ENCODE data around the gene AP4B1. TPM values are rescaled to one million over a fixed set of nuclear protein-coding genes. Genes with fewer than 3 reads are reported as not detected.

AP4B1 gene
- total RNA-seq, 1 experiment from 2014 or later, result 11.1 TPM

DNA sequence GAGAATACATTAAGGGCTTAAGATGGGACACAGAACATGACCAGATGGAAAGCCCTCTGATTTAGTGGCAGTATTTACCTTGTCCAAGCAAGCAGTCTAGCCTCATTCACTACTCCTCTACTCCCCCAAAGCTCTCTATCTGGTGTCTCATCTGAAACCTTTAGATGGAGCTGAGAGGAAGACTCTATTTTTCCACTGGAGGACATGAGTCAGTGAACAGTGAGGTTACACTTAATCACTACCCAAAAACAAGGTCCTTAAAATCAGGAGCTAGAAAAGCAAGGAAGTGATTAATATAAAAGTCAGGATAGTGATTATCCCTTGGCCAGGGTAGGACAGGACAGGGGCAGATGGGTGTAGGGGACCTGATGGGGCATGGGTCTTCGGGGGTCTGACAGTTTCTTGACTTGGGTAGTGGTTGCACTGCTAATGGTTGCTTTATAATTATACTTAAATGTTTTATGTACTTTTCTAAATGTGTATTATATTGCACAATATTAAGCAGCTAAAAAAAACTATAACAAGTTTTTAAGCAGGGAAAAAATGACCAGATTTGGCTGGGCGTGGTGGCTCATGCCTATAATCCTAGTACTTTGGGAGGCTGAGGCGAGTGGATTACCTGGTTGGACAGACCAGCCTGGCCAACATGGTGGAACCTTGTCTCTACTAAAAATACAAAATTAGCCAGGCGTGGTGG, 36.1 kb downstream of the AP4B1 start:
- intact Hi-C loops (cut with micrococcal nuclease), result no loop called here
- Histone ChIP-seq H3K36me3 (ENCODE audit: control insufficient read depth in 1 of 2, insufficient read depth in 2 of 2, low read length in 2 of 2) (no peaks in the 10 kb centered on the region), H3K27me3 (ENCODE audit: insufficient read depth, low read length) (no peaks in the 10 kb centered on the region), H2AFZ (ENCODE audit: low read depth, low read length, poor library complexity, severe bottlenecking) (peak overlapping the region; percentile 14), H3K4me3 (replicated peaks in 1 of 2; ENCODE audit: low read depth in 1 of 2, low read length in 2 of 2) (no peak overlapping the region), H3K79me2 (ENCODE audit: insufficient read depth, low read length) (no peaks in the 10 kb centered on the region), H3K9me3 (ENCODE audit: control insufficient read depth in 1 of 2, insufficient read depth in 1 of 2, low read depth in 1 of 2, low read length in 2 of 2) (no peaks in the 10 kb centered on the region), H4K20me1 (ENCODE audit: insufficient read depth) (no peaks in the 10 kb centered on the region), H3K9me2 (ENCODE audit: insufficient read depth) (no peaks in the 10 kb centered on the region), H3K4me2 (ENCODE audit: low read length) (no peak overlapping the region), H3K9ac (ENCODE audit: low read length) (no peak overlapping the region), H3K27ac (ENCODE audit: low read depth, low read length) (no peak overlapping the region), H3K4me1 (ENCODE audit: control insufficient read depth in 1 of 2, insufficient read depth in 2 of 2, low read length in 2 of 2) (no peaks in the 10 kb centered on the region)
- BruUV-seq (replicated peaks), result no TSS peak
- POLR2A ChIA-PET, result interaction anchor here (0.5 kb wide), 1 partner anchor 8 kb away, joined by 3 read pairs; no protein-coding TSS in a partner anchor
- ATAC-seq (no peak), DNase-seq (ENCODE audit: low read depth, low spot score) (no peak)
- RAD21 ChIA-PET (ENCODE audit: low non-redundant PET in 1 of 2, low total read pairs in 2 of 2, uncharacterized antibody in 2 of 2, unreplicated experiment in 2 of 2), result no interaction called here
- TF ChIP-seq FOSL1 (IDR thresholded peaks at IDR 0.05; ENCODE audit: low read depth) (peak; percentile 57; the same call in 1 of the 2 replicates), CEBPB (IDR thresholded peaks at IDR 0.05; ENCODE audit: low read depth) (no peak), SP1 (IDR thresholded peaks at IDR 0.05; ENCODE audit: low read depth) (peak; percentile 21; the same call in 1 of the 2 replicates), JUND (IDR thresholded peaks at IDR 0.05) (peak; percentile 35; the same call in 1 of the 2 replicates)
- CTCF ChIA-PET, result no interaction called here

GRCh38 chr1:113861641-113862040, 43.0 kb downstream of the AP4B1 start:
- Histone ChIP-seq H3K4me3 (replicated peaks in 1 of 2; ENCODE audit: low read depth in 1 of 2, low read length in 2 of 2) (no peak overlapping the region), H3K9ac (ENCODE audit: low read length) (no peak overlapping the region), H3K4me1 (ENCODE audit: control insufficient read depth in 1 of 2, insufficient read depth in 2 of 2, low read length in 2 of 2) (peaks cover 0 to 6% of the 10 kb centered on the region in 2 experiments; a peak in 1 of 4 replicates), H3K9me3 (ENCODE audit: control insufficient read depth in 1 of 2, insufficient read depth in 1 of 2, low read depth in 1 of 2, low read length in 2 of 2) (no peaks in the 10 kb centered on the region), H3K79me2 (ENCODE audit: insufficient read depth, low read length) (no peaks in the 10 kb centered on the region), H3K4me2 (ENCODE audit: low read length) (no peak overlapping the region), H3K9me2 (ENCODE audit: insufficient read depth) (no peaks in the 10 kb centered on the region), H3K27me3 (ENCODE audit: insufficient read depth, low read length) (no peaks in the 10 kb centered on the region), H4K20me1 (ENCODE audit: insufficient read depth) (no peaks in the 10 kb centered on the region), H2AFZ (ENCODE audit: low read depth, low read length, poor library complexity, severe bottlenecking) (no peak overlapping the region), H3K36me3 (ENCODE audit: control insufficient read depth in 1 of 2, insufficient read depth in 2 of 2, low read length in 2 of 2) (no peaks in the 10 kb centered on the region), H3K27ac (ENCODE audit: low read depth, low read length) (no peak overlapping the region)
- intact Hi-C loops (cut with micrococcal nuclease), result no loop called here
- no TSS peak for BruUV-seq (replicated peaks)
- no peak for ATAC-seq
- CTCF ChIA-PET, result no interaction called here
- DNase-seq (ENCODE audit: low read depth, low spot score), result no peak
- POLR2A ChIA-PET, result no interaction called here
- TF ChIP-seq EZH2 (IDR thresholded peaks at IDR 0.05) (no peak), EGR1 (IDR thresholded peaks at IDR 0.05; ENCODE audit: low read depth) (no peak), ZNF274 (IDR thresholded peaks at IDR 0.05; ENCODE audit: low read depth, low read length) (no peak), CBX3 (IDR thresholded peaks at IDR 0.05; ENCODE audit: low read depth) (no peak), ELF1 (IDR thresholded peaks at IDR 0.05; ENCODE audit: borderline replicate concordance, low read depth) (no peak), SRF (IDR thresholded peaks at IDR 0.05; ENCODE audit: low read depth) (no peak)
- TF ChIP-seq, protein P1, sequence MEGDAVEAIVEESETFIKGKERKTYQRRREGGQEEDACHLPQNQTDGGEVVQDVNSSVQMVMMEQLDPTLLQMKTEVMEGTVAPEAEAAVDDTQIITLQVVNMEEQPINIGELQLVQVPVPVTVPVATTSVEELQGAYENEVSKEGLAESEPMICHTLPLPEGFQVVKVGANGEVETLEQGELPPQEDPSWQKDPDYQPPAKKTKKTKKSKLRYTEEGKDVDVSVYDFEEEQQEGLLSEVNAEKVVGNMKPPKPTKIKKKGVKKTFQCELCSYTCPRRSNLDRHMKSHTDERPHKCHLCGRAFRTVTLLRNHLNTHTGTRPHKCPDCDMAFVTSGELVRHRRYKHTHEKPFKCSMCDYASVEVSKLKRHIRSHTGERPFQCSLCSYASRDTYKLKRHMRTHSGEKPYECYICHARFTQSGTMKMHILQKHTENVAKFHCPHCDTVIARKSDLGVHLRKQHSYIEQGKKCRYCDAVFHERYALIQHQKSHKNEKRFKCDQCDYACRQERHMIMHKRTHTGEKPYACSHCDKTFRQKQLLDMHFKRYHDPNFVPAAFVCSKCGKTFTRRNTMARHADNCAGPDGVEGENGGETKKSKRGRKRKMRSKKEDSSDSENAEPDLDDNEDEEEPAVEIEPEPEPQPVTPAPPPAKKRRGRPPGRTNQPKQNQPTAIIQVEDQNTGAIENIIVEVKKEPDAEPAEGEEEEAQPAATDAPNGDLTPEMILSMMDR (IDR thresholded peaks at IDR 0.05 in 2 of 3, conservative IDR thresholded peaks at IDR 0.05 in 1 of 3; ENCODE audit: borderline replicate concordance in 1 of 3, insufficient read depth in 1 of 3, low read depth in 2 of 3, low read length in 2 of 3), result no peak
- RAD21 ChIA-PET (ENCODE audit: low non-redundant PET in 1 of 2, low total read pairs in 2 of 2, uncharacterized antibody in 2 of 2, unreplicated experiment in 2 of 2), result no interaction called here
